Medulla oblongata (tissue), 1 donor: ENCODE data around the gene ZMAT5.
"Not testable (repeated sequence)": the region's sequence is repeated elsewhere in the genome, so short reads cannot be mapped to it uniquely, and the experiment has no call there.

ENCODE experiments used
- DNase-seq: peaks from one replicate; pipeline ENCODE4 v3.0.0-alpha.2; 2015; ENCODE audit errors: extremely low spot score

Gene ZMAT5

GRCh38 chr22:29786031-29786430 lies 19.2 kb upstream of the ZMAT5 start:
- no peak for DNase-seq

- peak; percentile 80 for DNase-seq
These were observed 17.9 kb upstream of the ZMAT5 start for GRCh38 chr22:29784451-29785361.

- DNase-seq, result peak; percentile 67
These were observed 15.4 kb upstream of the ZMAT5 start for GRCh38 chr22:29782061-29782845.

- no peak for DNase-seq
These were observed 14.2 kb upstream of the ZMAT5 start for GRCh38 chr22:29780748-29781676.

- no peak for DNase-seq
These were observed 13.4 kb upstream of the ZMAT5 start for GRCh38 chr22:29780220-29780619.

- DNase-seq, result no peak
These were observed 6.4 kb upstream of the ZMAT5 start for GRCh38 chr22:29773233-29773632.

GRCh38 chr22:29772170-29772641 lies 5.4 kb upstream of the ZMAT5 start:
- no peak for DNase-seq

GRCh38 chr22:29769723-29770321 lies 3.0 kb upstream of the ZMAT5 start:
- DNase-seq, result no peak

- no peak for DNase-seq
These were observed 1.4 kb upstream of the ZMAT5 start for GRCh38 chr22:29768052-29768693.

GRCh38 chr22:29767171-29768051 lies 604 bp upstream of the ZMAT5 start, which contains the start of gene UQCR10:
Gene UQCR10, plus strand, starts transcription at chr22:29767369. Its CDS starts 30 bp downstream, at chr22:29767399.
- DNase-seq, result peak; percentile 96

- no peak for DNase-seq
These were observed 739 bp downstream of the ZMAT5 start for GRCh38 chr22:29765905-29766631.

- no peak for DNase-seq
These were observed 4.5 kb downstream of the ZMAT5 start for GRCh38 chr22:29762263-29762662.

- no peak for DNase-seq
These were observed 7.8 kb downstream of the ZMAT5 start for GRCh38 chr22:29758959-29759358.

- no peak for DNase-seq
These were observed 8.7 kb downstream of the ZMAT5 start for GRCh38 chr22:29758068-29758622.

GRCh38 chr22:29757096-29757495 lies 9.7 kb downstream of the ZMAT5 start:
- no peak for DNase-seq

GRCh38 chr22:29756341-29756740 lies 10.5 kb downstream of the ZMAT5 start:
- no peak for DNase-seq

- no peak for DNase-seq
These were observed 10.9 kb downstream of the ZMAT5 start for GRCh38 chr22:29755889-29756288.

- DNase-seq, result not testable (repeated sequence)
These were observed 12.0 kb downstream of the ZMAT5 start for GRCh38 chr22:29754658-29755395.
